K562 (cell line): ENCODE results near the gene CATSPER3. TPM values are rescaled to one million over a fixed set of nuclear protein-coding genes. Genes with fewer than 3 reads are reported as not detected.

Experiments
- ATAC-seq: fragments of 200-7000 bp; cut with Tn5 transposase; 3 replicates; pipeline ENCODE4 v1.9.1; 2020; ENCODE audit warnings: moderate library complexity
- BruUV-seq: library from RNA; stranded (reverse); fragments of 400-500 nt; replicated peaks from 2 replicates; lab custom pipeline; 2021; lab: Mats Ljungman, UMichigan
- CTCF ChIA-PET: fragments of 300-600 bp; formaldehyde crosslinking; extraction: SDS; loops from one replicate; lab custom pipeline; 2021; ENCODE audit warnings: low intra/inter-chr PET ratio; lab: Yijun Ruan, JAX
- POLR2A ChIA-PET: fragments of 300-600, 350-650 bp; sonication (Branson Sonifier 250); formaldehyde crosslinking; extraction: SDS; loops from one replicate; lab custom pipeline; 2021; ENCODE audit warnings: antibody characterized with exemption, inconsistent platforms; lab: Yijun Ruan, JAX
- DNase-seq, 4 experiments: peaks; one replicate each; pipeline versions ENCODE4 v3.0.0 to v3.0.0-alpha.2; 2011 to 2018; ENCODE audit warnings: low spot score in 3 of 4, mixed read lengths in 3 of 4; ENCODE audit errors: extremely low read depth in 1 of 4
- FAIRE-seq: peaks from 2 replicates; lab custom pipeline; 2011; peaks lifted over from hg19 to GRCh38; lab: Jason Lieb, UNC
- H2AFZ ChIP-seq: 2 replicates; pipeline ENCODE4 v1.6.0; 2011; ENCODE audit warnings: low read depth, low read length, control low read depth, inconsistent platforms
- H3K27ac ChIP-seq: fragments of 200-600 bp; 3 replicates; pipeline ENCODE4 v1.8.0; 2011; ENCODE audit warnings: low read depth, mild to moderate bottlenecking, control low read depth, inconsistent platforms, low read length, moderate library complexity, mixed read lengths; ENCODE audit errors: extremely low read depth
- H3K27me3 ChIP-seq, 2 experiments: fragments of 300-600 bp in 1 of 2; 2 replicates in 1 of 2; 3 replicates in 1 of 2; pipeline versions ENCODE4 v1.6.0 to v1.8.0; 2011; ENCODE audit warnings: inconsistent platforms in 2 of 2, low read length in 2 of 2, mild to moderate bottlenecking in 1 of 2, mixed read lengths in 1 of 2, moderate library complexity in 1 of 2; ENCODE audit not compliant: control insufficient read depth in 2 of 2, insufficient read depth in 2 of 2
- H3K36me3 ChIP-seq: fragments of 300-600 bp; 3 replicates; pipeline ENCODE4 v1.8.0; 2011; ENCODE audit warnings: mild to moderate bottlenecking, low read length, inconsistent platforms; ENCODE audit not compliant: control insufficient read depth, insufficient read depth
- H3K4me1 ChIP-seq, 2 experiments: fragments of 200-600 bp in 1 of 2; replicated peaks in 1 of 2; 2 replicates in 1 of 2; 3 replicates in 1 of 2; pipeline versions ENCODE4 v1.5.1 to v1.8.0; 2011; ENCODE audit warnings: inconsistent platforms in 2 of 2, low read length in 2 of 2, mild to moderate bottlenecking in 1 of 2, mixed read lengths in 1 of 2, moderate library complexity in 1 of 2; ENCODE audit not compliant: control insufficient read depth in 2 of 2, insufficient read depth in 2 of 2
- H3K4me2 ChIP-seq: 2 replicates; pipeline ENCODE4 v1.6.1; 2011; ENCODE audit warnings: low read length, control low read depth, inconsistent platforms, mixed read lengths; ENCODE audit not compliant: insufficient read depth
- H3K4me3 ChIP-seq: fragments of 200-600 bp; sonication (generic), shearing (Covaris generic); 2 replicates; pipeline ENCODE4 v1.5.1; 2016; ENCODE audit warnings: control low read depth, inconsistent platforms
- H3K79me2 ChIP-seq: fragments of 200-600 bp; 3 replicates; pipeline ENCODE4 v1.8.0; 2011; ENCODE audit warnings: low read length, inconsistent platforms; ENCODE audit not compliant: control insufficient read depth, insufficient read depth
- H3K9ac ChIP-seq, 2 experiments: 2 replicates each; pipeline versions ENCODE4 v1.6.0 to v1.6.1; 2011; ENCODE audit warnings: low read depth in 2 of 2, low read length in 2 of 2, control low read depth in 1 of 2, inconsistent platforms in 1 of 2, mild to moderate bottlenecking in 1 of 2, mixed read lengths in 1 of 2; ENCODE audit not compliant: insufficient read depth in 1 of 2
- H3K9me1 ChIP-seq: one replicate; pipeline ENCODE4 v1.6.0; 2011; ENCODE audit warnings: inconsistent platforms, mild to moderate bottlenecking, low read length, moderate library complexity; ENCODE audit not compliant: control insufficient read depth, insufficient read depth
- H3K9me3 ChIP-seq: replicated peaks from 2 replicates; pipeline ENCODE4 v1.5.1; 2011; ENCODE audit warnings: low read depth, low read length, inconsistent platforms; ENCODE audit not compliant: control insufficient read depth, insufficient read depth
- H4K20me1 ChIP-seq: replicated peaks from 2 replicates; pipeline ENCODE4 v1.6.1; 2011; ENCODE audit warnings: low read length, inconsistent platforms, mixed read lengths; ENCODE audit not compliant: control insufficient read depth, insufficient read depth
- C11orf30 ChIP-seq: fragments of 450-650 bp; IDR thresholded peaks from 2 replicates; pipeline ENCODE4 v1.6.1; 2016; ENCODE audit warnings: low read depth, mild to moderate bottlenecking
- CREBBP ChIP-seq: IDR thresholded peaks from one replicate; pipeline ENCODE4 v1.6.1; 2012; ENCODE audit warnings: low read depth, mild to moderate bottlenecking, control low read depth, inconsistent platforms, low read length
- EHMT2 ChIP-seq: fragments of 450-650 bp; IDR thresholded peaks from 2 replicates; pipeline ENCODE4 v1.6.1; 2018; ENCODE audit warnings: antibody characterized with exemption
- ELF1 ChIP-seq: fragments of 200-800 bp; sonication (Bioruptor generic); IDR thresholded peaks from 2 replicates; pipeline ENCODE4 v1.6.1; 2016; ENCODE audit warnings: missing genetic modification characterization, missing compliant biosample characterization
- ELF2 ChIP-seq: fragments of 250-450 bp; sonication (Bioruptor Pico); IDR thresholded peaks from 2 replicates; pipeline ENCODE4 v1.5.0; 2021; ENCODE audit warnings: mild to moderate bottlenecking
- MCM7 ChIP-seq, 2 experiments: fragments of 450-650 bp; IDR thresholded peaks; 2 replicates each; pipeline ENCODE4 v1.6.1; 2016 to 2018
- NCOA2 ChIP-seq, 2 experiments: fragments of 450-650 bp; IDR thresholded peaks; 2 replicates each; pipeline ENCODE4 v1.6.1; 2018; ENCODE audit warnings: mild to moderate bottlenecking in 2 of 2, moderate library complexity in 1 of 2; ENCODE audit not compliant: partially characterized antibody in 2 of 2
- RUNX1 ChIP-seq: sonication (generic); IDR thresholded peaks from 2 replicates; pipeline ENCODE4 v1.6.1; 2016; ENCODE audit warnings: antibody characterized with exemption, low read depth
- TCFL5 ChIP-seq: fragments of 250-450 bp; sonication (Bioruptor Pico); conservative IDR thresholded peaks from 2 replicates; pipeline ENCODE4 v1.6.1; 2021; ENCODE audit warnings: mild to moderate bottlenecking, moderate library complexity, matching md5 sums
- TEAD4 ChIP-seq, 2 experiments: sonication (generic) in 1 of 2; formaldehyde crosslinking in 1 of 2; IDR thresholded peaks; 2 replicates each; pipeline versions ENCODE4 v1.6.1 to v1.8.0; 2012 to 2022; ENCODE audit warnings: borderline replicate concordance in 1 of 2, inconsistent platforms in 1 of 2, low read length in 1 of 2, mild to moderate bottlenecking in 1 of 2, missing genetic modification reagents in 1 of 2
- ZC3H11A ChIP-seq: IDR thresholded peaks from 2 replicates; pipeline ENCODE4 v1.6.1; 2012; ENCODE audit warnings: low read depth, low read length, improper control_type of control experiment
- ZNF133 ChIP-seq: fragments of 250-450 bp; sonication (Bioruptor Pico); IDR thresholded peaks from 2 replicates; pipeline ENCODE4 v1.4.0; 2020; ENCODE audit warnings: mild to moderate bottlenecking
- ZNF76 ChIP-seq: fragments of 250-450 bp; sonication (Bioruptor Pico); IDR thresholded peaks from 2 replicates; pipeline ENCODE4 v1.4.0; 2020; ENCODE audit warnings: mild to moderate bottlenecking, moderate library complexity, borderline replicate concordance
- ZNF77 ChIP-seq: fragments of 250-450 bp; sonication (Bioruptor Pico); IDR thresholded peaks from 2 replicates; pipeline ENCODE4 v1.5.0; 2020
- WGBS: fragments of 100-300 bp; shearing (Covaris generic); methylation state at CpG from one replicate; pipeline ENCODE4 v1.1.6; 2016; ENCODE audit warnings: low coverage, mixed read lengths; ENCODE audit not compliant: insufficient coverage; ENCODE audit errors: missing lambda C conversion rate; 5-methylcytosine and 5-hydroxymethylcytosine counted together
- in situ Hi-C: fragments of 300-500 bp; cut with MboI; formaldehyde crosslinking; loops from 4 replicates; pipeline ENCODE4 v1.15.0; 2018; ENCODE audit warnings: inconsistent platforms, mixed read lengths
- intact Hi-C: fragments of 100-400 bp; cut with micrococcal nuclease; formaldehyde crosslinking; loops from 2 replicates; pipeline ENCODE4 v1.14.2; 2022
- polyA plus RNA-seq, 8 experiments: library from polyadenylated mRNA; depleted of rRNA in 4 of 8; stranded (reverse) in 5 of 8; unstranded in 3 of 8; fragments of >200 nt; fragmentation: Nextera tagmentation in 2 of 8; fragmentation: Illumina TruSeq in 1 of 8; extraction: Ambion mirVana in 2 of 8; extraction: Trizol in 1 of 8; gene quantifications; 2 replicates each; pipeline versions ENCODE4 v1.2.1 to v1.2.3, GENCODE V29; 2011 to 2014; ENCODE audit warnings: inconsistent platforms in 1 of 8, missing spikeins in 1 of 8
- total RNA-seq, 7 experiments: library from RNA; depleted of rRNA in 6 of 7; stranded (reverse); fragments of >200 nt in 6 of 7; fragmentation: Illumina TruSeq in 2 of 7; extraction: Trizol in 2 of 7; gene quantifications; 2 replicates each; pipeline versions ENCODE4 v1.2.1 to v1.2.3, GENCODE V29; 2011 to 2021; ENCODE audit warnings: low replicate concordance in 1 of 7
- TF ChIP-seq, protein P1 (sequence below): fragments of 450-650 bp; conservative IDR thresholded peaks from 2 replicates; pipeline ENCODE4 v1.6.1; 2016; ENCODE audit warnings: missing genetic modification characterization, low read depth, mild to moderate bottlenecking, missing compliant biosample characterization, moderate library complexity
- TF ChIP-seq, protein P2 (sequence below): sonication (generic); formaldehyde crosslinking; IDR thresholded peaks from 2 replicates; pipeline ENCODE4 v1.8.1; 2023; ENCODE audit warnings: mild to moderate bottlenecking, missing genetic modification reagents, moderate library complexity

The CATSPER3 gene
- total and polyA plus RNA-seq, 9 of the 15 experiments (the other 6 are each of a cell fraction or from before 2014, with no cell fraction given): 0.14 to 1.5 (median 0.49) TPM

GRCh38 chr5:135008981-135009735, 41.5 kb downstream of the CATSPER3 start (continued):
- TF ChIP-seq ZNF77 (no peak), TCFL5 (no peak), ELF2 (CRISPR knock-in tag) (no peak)
- TF ChIP-seq, protein P1, sequence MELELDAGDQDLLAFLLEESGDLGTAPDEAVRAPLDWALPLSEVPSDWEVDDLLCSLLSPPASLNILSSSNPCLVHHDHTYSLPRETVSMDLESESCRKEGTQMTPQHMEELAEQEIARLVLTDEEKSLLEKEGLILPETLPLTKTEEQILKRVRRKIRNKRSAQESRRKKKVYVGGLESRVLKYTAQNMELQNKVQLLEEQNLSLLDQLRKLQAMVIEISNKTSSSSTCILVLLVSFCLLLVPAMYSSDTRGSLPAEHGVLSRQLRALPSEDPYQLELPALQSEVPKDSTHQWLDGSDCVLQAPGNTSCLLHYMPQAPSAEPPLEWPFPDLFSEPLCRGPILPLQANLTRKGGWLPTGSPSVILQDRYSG (tag): no peak

- Histone ChIP-seq H3K4me1 (peaks cover 0 to 1% of the 10 kb centered on the region in 2 experiments; a peak in 1 of 5 replicates), H3K9me3 (no peaks in the 10 kb centered on the region), H3K4me2 (no peak overlapping the region), H3K79me2 (no peaks in the 10 kb centered on the region), H4K20me1 (no peaks in the 10 kb centered on the region; the same call in 1 of the 2 replicates), H3K36me3 (no peaks in the 10 kb centered on the region), H3K27ac (no peak overlapping the region), H3K9ac (no peak overlapping the region), H3K27me3 (no peaks in the 10 kb centered on the region), H3K9me1 (no peaks in the 10 kb centered on the region), H3K4me3 (no peak overlapping the region), H2AFZ (no peak overlapping the region)
- WGBS: 35% methylated on average over 9 of the region's 11 CpGs
- ATAC-seq (no peak), FAIRE-seq (peak; percentile 6), DNase-seq (no peak)
- in situ Hi-C loops: loop anchor here (10.0 kb wide), 1 partner anchor 325 kb away; no protein-coding TSS in a partner anchor
- POLR2A ChIA-PET: interaction anchor here (0.6 to 6.1 kb wide), 5 partner anchors 12 to 318 kb away, joined by 3 to 35 read pairs (median 3); no protein-coding TSS in a partner anchor
- CTCF ChIA-PET: interaction anchor here (1.3 kb wide), 1 partner anchor 193 kb away, joined by 5 read pairs; no protein-coding TSS in a partner anchor
- intact Hi-C loops: loop anchor here (10.0 kb wide), 2 partner anchors 175 to 325 kb away; no protein-coding TSS in a partner anchor
- no TSS peak for BruUV-seq
- TF ChIP-seq C11orf30 (peak; percentile 94), TEAD4 (IDR thresholded peaks at IDR 0.05; ENCODE audit: low read length) (no peak), TEAD4 (CRISPR knock-in tag; IDR thresholded peaks at IDR 0.05; ENCODE audit: borderline replicate concordance) (no peak), ZC3H11A (no peak), NCOA2 (IDR thresholded peaks at IDR 0.05; ENCODE audit: partially characterized antibody in 2 of 2) (no peak), RUNX1 (no peak), CREBBP (no peak), EHMT2 (no peak), ZNF133 (CRISPR knock-in tag) (no peak), MCM7 (IDR thresholded peaks at IDR 0.05) (no peak), ZNF76 (no peak), ELF1 (tag) (no peak)
- TF ChIP-seq, protein P2, sequence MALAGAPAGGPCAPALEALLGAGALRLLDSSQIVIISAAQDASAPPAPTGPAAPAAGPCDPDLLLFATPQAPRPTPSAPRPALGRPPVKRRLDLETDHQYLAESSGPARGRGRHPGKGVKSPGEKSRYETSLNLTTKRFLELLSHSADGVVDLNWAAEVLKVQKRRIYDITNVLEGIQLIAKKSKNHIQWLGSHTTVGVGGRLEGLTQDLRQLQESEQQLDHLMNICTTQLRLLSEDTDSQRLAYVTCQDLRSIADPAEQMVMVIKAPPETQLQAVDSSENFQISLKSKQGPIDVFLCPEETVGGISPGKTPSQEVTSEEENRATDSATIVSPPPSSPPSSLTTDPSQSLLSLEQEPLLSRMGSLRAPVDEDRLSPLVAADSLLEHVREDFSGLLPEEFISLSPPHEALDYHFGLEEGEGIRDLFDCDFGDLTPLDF (CRISPR knock-in tag): no peak
These were observed 42.2 kb downstream of the CATSPER3 start for GRCh38 chr5:135009736-135010501.
